K562 (cell line): Measurements from ENCODE around the gene CTU1. TPM values are rescaled to one million over a fixed set of nuclear protein-coding genes. Genes with fewer than 3 reads are reported as not detected.
A peak's percentile ranks its signal among the peaks of the same experiment; 100 is the strongest.

ENCODE experiments used
- CTCFL ChIP-seq: IDR thresholded peaks from 2 replicates; pipeline ENCODE4 v1.6.1; 2011; ENCODE audit warnings: borderline replicate concordance, low read depth, mild to moderate bottlenecking, moderate library complexity, low read length; ENCODE audit not compliant: insufficient read depth, poor library complexity, severe bottlenecking
- E2F1 ChIP-seq: sonication (generic); formaldehyde crosslinking; IDR thresholded peaks from 2 replicates; pipeline ENCODE4 v1.8.1; 2023; ENCODE audit warnings: mild to moderate bottlenecking, missing genetic modification reagents, moderate library complexity
- TBP ChIP-seq: optimal IDR thresholded peaks from 2 replicates; pipeline ENCODE3; 2011; ENCODE audit warnings: low read depth, low read length, improper control_type of control experiment
- TEAD1 ChIP-seq, 2 experiments: fragments of 450-650 bp in 1 of 2; sonication (generic) in 1 of 2; formaldehyde crosslinking; IDR thresholded peaks; 2 replicates each; pipeline versions ENCODE4 v1.4.0 to v1.8.0; 2020 to 2022; ENCODE audit warnings: mild to moderate bottlenecking in 2 of 2, missing genetic modification reagents in 1 of 2
- YY1 ChIP-seq, 3 experiments: IDR thresholded peaks; 2 replicates each; pipeline ENCODE4 v1.6.1; 2011; ENCODE audit warnings: low read length in 2 of 3, mild to moderate bottlenecking in 2 of 3, moderate library complexity in 2 of 3, borderline replicate concordance in 1 of 3, control low read depth in 1 of 3, low read depth in 1 of 3; ENCODE audit not compliant: insufficient read depth in 3 of 3, insufficient replicate concordance in 2 of 3, control insufficient read depth in 1 of 3, insufficient read length in 1 of 3; ENCODE audit errors: extremely low read depth in 1 of 3
- ZNF277 ChIP-seq: fragments of 250-450 bp; sonication (Bioruptor Pico); IDR thresholded peaks from 2 replicates; pipeline ENCODE4 v1.8.0; 2022; ENCODE audit warnings: inconsistent platforms, mild to moderate bottlenecking, moderate library complexity, borderline replicate concordance
- ZNF324 ChIP-seq: fragments of 250-450 bp; sonication (Bioruptor Pico); IDR thresholded peaks from 2 replicates; pipeline ENCODE4 v1.4.0; 2020; ENCODE audit warnings: mild to moderate bottlenecking
- ZNF584 ChIP-seq: fragments of 200-800 bp; sonication (Bioruptor generic); IDR thresholded peaks from 2 replicates; pipeline ENCODE4 v1.6.1; 2016; ENCODE audit warnings: low read depth, mild to moderate bottlenecking, missing genetic modification characterization, missing compliant biosample characterization
- ZNF707 ChIP-seq: fragments of 250-450 bp; sonication (Bioruptor Pico); conservative IDR thresholded peaks from 2 replicates; pipeline ENCODE4 v1.8.0; 2022; ENCODE audit warnings: inconsistent platforms, mild to moderate bottlenecking, moderate library complexity
- polyA plus RNA-seq, 8 experiments: library from polyadenylated mRNA; depleted of rRNA in 4 of 8; stranded (reverse) in 5 of 8; unstranded in 3 of 8; fragments of >200 nt; fragmentation: Nextera tagmentation in 2 of 8; fragmentation: Illumina TruSeq in 1 of 8; extraction: Ambion mirVana in 2 of 8; extraction: Trizol in 1 of 8; gene quantifications; 2 replicates each; pipeline versions ENCODE4 v1.2.1 to v1.2.3, GENCODE V29; 2011 to 2014; ENCODE audit warnings: inconsistent platforms in 1 of 8, missing spikeins in 1 of 8
- total RNA-seq, 7 experiments: library from RNA; depleted of rRNA in 6 of 7; stranded (reverse); fragments of >200 nt in 6 of 7; fragmentation: Illumina TruSeq in 2 of 7; extraction: Trizol in 2 of 7; gene quantifications; 2 replicates each; pipeline versions ENCODE4 v1.2.1 to v1.2.3, GENCODE V29; 2011 to 2021; ENCODE audit warnings: low replicate concordance in 1 of 7
- TF ChIP-seq, protein P1 (sequence below): fragments of 250-450 bp; sonication (Bioruptor Pico); IDR thresholded peaks from 2 replicates; pipeline ENCODE4 v1.4.0; 2020; ENCODE audit warnings: mild to moderate bottlenecking, moderate library complexity
- TF ChIP-seq, protein P2 (sequence below): sonication (generic); formaldehyde crosslinking; IDR thresholded peaks from 2 replicates; pipeline ENCODE4 v1.9.0; 2022; ENCODE audit warnings: mild to moderate bottlenecking, missing genetic modification reagents

The CTU1 gene
- total and polyA plus RNA-seq, 9 of the 15 experiments (the other 6 are each of a cell fraction or from before 2014, with no cell fraction given) = 0.03 to 18.4 (median 2.3) TPM; not detected in 1

GRCh38 chr19:51108066-51108804 lies at the start of gene CTU1 (continued):
- TF ChIP-seq E2F1 (CRISPR knock-in tag) = no peak
- TF ChIP-seq, protein P1, sequence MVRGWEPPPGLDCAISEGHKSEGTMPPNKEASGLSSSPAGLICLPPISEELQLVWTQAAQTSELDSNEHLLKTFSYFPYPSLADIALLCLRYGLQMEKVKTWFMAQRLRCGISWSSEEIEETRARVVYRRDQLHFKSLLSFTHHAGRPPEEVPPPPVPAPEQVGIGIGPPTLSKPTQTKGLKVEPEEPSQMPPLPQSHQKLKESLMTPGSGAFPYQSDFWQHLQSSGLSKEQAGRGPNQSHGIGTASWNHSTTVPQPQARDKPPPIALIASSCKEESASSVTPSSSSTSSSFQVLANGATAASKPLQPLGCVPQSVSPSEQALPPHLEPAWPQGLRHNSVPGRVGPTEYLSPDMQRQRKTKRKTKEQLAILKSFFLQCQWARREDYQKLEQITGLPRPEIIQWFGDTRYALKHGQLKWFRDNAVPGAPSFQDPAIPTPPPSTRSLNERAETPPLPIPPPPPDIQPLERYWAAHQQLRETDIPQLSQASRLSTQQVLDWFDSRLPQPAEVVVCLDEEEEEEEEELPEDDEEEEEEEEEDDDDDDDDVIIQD (CRISPR knock-in tag) = no peak
- TF ChIP-seq, protein P2, sequence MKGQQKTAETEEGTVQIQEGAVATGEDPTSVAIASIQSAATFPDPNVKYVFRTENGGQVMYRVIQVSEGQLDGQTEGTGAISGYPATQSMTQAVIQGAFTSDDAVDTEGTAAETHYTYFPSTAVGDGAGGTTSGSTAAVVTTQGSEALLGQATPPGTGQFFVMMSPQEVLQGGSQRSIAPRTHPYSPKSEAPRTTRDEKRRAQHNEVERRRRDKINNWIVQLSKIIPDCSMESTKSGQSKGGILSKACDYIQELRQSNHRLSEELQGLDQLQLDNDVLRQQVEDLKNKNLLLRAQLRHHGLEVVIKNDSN (CRISPR knock-in tag) = no peak
- TF ChIP-seq TBP = peak; percentile 58
- peak in 2 of 3 experiments; percentile 36 to 42 for TF ChIP-seq YY1 (IDR thresholded peaks at IDR 0.05; ENCODE audit: borderline replicate concordance in 1 of 3, control insufficient read depth in 1 of 3, extremely low read depth in 1 of 3, insufficient read depth in 3 of 3, insufficient read length in 1 of 3, insufficient replicate concordance in 2 of 3, low read depth in 1 of 3, low read length in 2 of 3)
- TF ChIP-seq TEAD1 (CRISPR knock-in tag; IDR thresholded peaks at IDR 0.05) = no peak; a peak in 1 of 4 replicates
- TF ChIP-seq ZNF707 = no peak
- no peak for TF ChIP-seq ZNF324 (CRISPR knock-in tag)
- no peak for TF ChIP-seq CTCFL
- no peak for TF ChIP-seq ZNF277 (CRISPR knock-in tag)
- 0 out of 2 replicates have a peak, but pooled peaks have one; percentile 61 for TF ChIP-seq ZNF584 (CRISPR knock-in tag)
